Measurements from ENCODE around the gene SNRNP200. TPM values are rescaled to one million over a fixed set of nuclear protein-coding genes. Genes with fewer than 3 reads are reported as not detected.

SNRNP200 gene
- total RNA-seq, 1 experiment from 2014 or later: 231 TPM

- in situ Hi-C loops (cut with HindIII; ENCODE audit: low pct_unique_long_range_greater_than_20kb, low sequenced_read_pairs) (no loop called here), intact Hi-C loops (cut with micrococcal nuclease; ENCODE audit: unreplicated experiment) (no loop called here)
- Histone ChIP-seq H3K27ac (ENCODE audit: low read length) (peak overlapping the region; percentile 36; the same call in 1 of the 2 replicates), H3K4me1 (ENCODE audit: control insufficient read depth, insufficient read depth, low read length) (peaks cover 37% of the 10 kb centered on the region), H3K27me3 (ENCODE audit: control insufficient read depth, insufficient read depth, low read length) (no peaks in the 10 kb centered on the region), H3K36me3 (ENCODE audit: control insufficient read depth, insufficient read depth, low read length) (peaks cover 19% of the 10 kb centered on the region), H3K9me3 (ENCODE audit: control insufficient read depth, insufficient read depth, low read depth, low read length) (no peaks in the 10 kb centered on the region), H3K4me3 (ENCODE audit: low read depth in 2 of 2, low read length in 2 of 2) (no peak overlapping the region)
- DNase-seq (ENCODE audit: low read depth, low spot score) (no peak), ATAC-seq (no peak)
- CTCF ChIA-PET: interaction anchor here (0.7 kb wide), 1 partner anchor 68 kb away, joined by 5 read pairs; no protein-coding TSS in a partner anchor
- POLR2A ChIA-PET: interaction anchor here (0.6 kb wide), 1 partner anchor 20 kb away, joined by 4 read pairs; no protein-coding TSS in a partner anchor
- TF ChIP-seq, protein P1, sequence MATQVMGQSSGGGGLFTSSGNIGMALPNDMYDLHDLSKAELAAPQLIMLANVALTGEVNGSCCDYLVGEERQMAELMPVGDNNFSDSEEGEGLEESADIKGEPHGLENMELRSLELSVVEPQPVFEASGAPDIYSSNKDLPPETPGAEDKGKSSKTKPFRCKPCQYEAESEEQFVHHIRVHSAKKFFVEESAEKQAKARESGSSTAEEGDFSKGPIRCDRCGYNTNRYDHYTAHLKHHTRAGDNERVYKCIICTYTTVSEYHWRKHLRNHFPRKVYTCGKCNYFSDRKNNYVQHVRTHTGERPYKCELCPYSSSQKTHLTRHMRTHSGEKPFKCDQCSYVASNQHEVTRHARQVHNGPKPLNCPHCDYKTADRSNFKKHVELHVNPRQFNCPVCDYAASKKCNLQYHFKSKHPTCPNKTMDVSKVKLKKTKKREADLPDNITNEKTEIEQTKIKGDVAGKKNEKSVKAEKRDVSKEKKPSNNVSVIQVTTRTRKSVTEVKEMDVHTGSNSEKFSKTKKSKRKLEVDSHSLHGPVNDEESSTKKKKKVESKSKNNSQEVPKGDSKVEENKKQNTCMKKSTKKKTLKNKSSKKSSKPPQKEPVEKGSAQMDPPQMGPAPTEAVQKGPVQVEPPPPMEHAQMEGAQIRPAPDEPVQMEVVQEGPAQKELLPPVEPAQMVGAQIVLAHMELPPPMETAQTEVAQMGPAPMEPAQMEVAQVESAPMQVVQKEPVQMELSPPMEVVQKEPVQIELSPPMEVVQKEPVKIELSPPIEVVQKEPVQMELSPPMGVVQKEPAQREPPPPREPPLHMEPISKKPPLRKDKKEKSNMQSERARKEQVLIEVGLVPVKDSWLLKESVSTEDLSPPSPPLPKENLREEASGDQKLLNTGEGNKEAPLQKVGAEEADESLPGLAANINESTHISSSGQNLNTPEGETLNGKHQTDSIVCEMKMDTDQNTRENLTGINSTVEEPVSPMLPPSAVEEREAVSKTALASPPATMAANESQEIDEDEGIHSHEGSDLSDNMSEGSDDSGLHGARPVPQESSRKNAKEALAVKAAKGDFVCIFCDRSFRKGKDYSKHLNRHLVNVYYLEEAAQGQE (IDR thresholded peaks at IDR 0.05; ENCODE audit: insufficient read depth in 1 of 2, low read depth in 2 of 2, low read length in 1 of 2): no peak
- TF ChIP-seq POLR2AphosphoS5 (IDR thresholded peaks at IDR 0.05; ENCODE audit: low read depth, low read length): no peak
- no peak for TF ChIP-seq CTCF (IDR thresholded peaks at IDR 0.05)
- TF ChIP-seq TCF7L2 (IDR thresholded peaks at IDR 0.05; ENCODE audit: low read depth, low read length): no peak
- no peak for TF ChIP-seq SIN3A (IDR thresholded peaks at IDR 0.05; ENCODE audit: borderline replicate concordance, insufficient read depth, low read depth, low read length)
- BruUV-seq (replicated peaks): no TSS peak
These were observed 35.4 kb upstream of the SNRNP200 start for GRCh38 chr2:96340493-96341414.

GRCh38 chr2:96336873-96337272 lies 31.5 kb upstream of the SNRNP200 start:
- H3K4me3 ChIP-seq (ENCODE audit: low read depth in 2 of 2, low read length in 2 of 2): peak overlapping the region; percentile 63 to 64
- DNase-seq (ENCODE audit: low read depth, low spot score) (no peak), ATAC-seq (no peak)
- H3K4me1 ChIP-seq (ENCODE audit: control insufficient read depth, insufficient read depth, low read length): peaks cover 33% of the 10 kb centered on the region
- no TSS peak for BruUV-seq (replicated peaks)
- H3K36me3 ChIP-seq (ENCODE audit: control insufficient read depth, insufficient read depth, low read length): no peaks in the 10 kb centered on the region
- TF ChIP-seq POLR2AphosphoS5 (IDR thresholded peaks at IDR 0.05; ENCODE audit: low read depth, low read length) (no peak), SIN3A (IDR thresholded peaks at IDR 0.05; ENCODE audit: borderline replicate concordance, insufficient read depth, low read depth, low read length) (no peak), TCF7L2 (IDR thresholded peaks at IDR 0.05; ENCODE audit: low read depth, low read length) (no peak), CTCF (IDR thresholded peaks at IDR 0.05) (no peak)
- TF ChIP-seq, protein P1 (IDR thresholded peaks at IDR 0.05; ENCODE audit: insufficient read depth in 1 of 2, low read depth in 2 of 2, low read length in 1 of 2): no peak
- H3K9me3 ChIP-seq (ENCODE audit: control insufficient read depth, insufficient read depth, low read depth, low read length): no peaks in the 10 kb centered on the region
- H3K27ac ChIP-seq (ENCODE audit: low read length): peak overlapping the region; percentile 94
- in situ Hi-C loops (cut with HindIII; ENCODE audit: low pct_unique_long_range_greater_than_20kb, low sequenced_read_pairs) (no loop called here), intact Hi-C loops (cut with micrococcal nuclease; ENCODE audit: unreplicated experiment) (no loop called here)
- no peaks in the 10 kb centered on the region for H3K27me3 ChIP-seq (ENCODE audit: control insufficient read depth, insufficient read depth, low read length)
- CTCF ChIA-PET: no interaction called here
- POLR2A ChIA-PET: interaction anchor here (0.9 kb wide), 1 partner anchor 12 kb away, joined by 6 read pairs; the partner anchor contains the start of gene ITPRIPL1

Measured in Panc1 (cell line).